D721Med (cell line): ENCODE results near the gene METAP1D.
"Not testable (repeated sequence)": the region's sequence is repeated elsewhere in the genome, so short reads cannot be mapped to it uniquely, and the experiment has no call there.

ENCODE experiments used
- DNase-seq: peaks from one replicate; pipeline ENCODE4 v3.0.0; 2011; ENCODE audit warnings: low spot score; ENCODE audit not compliant: insufficient read length
- FAIRE-seq: peaks from 2 replicates; lab custom pipeline; 2011; peaks lifted over from hg19 to GRCh38; lab: Jason Lieb, UNC
- CTCF ChIP-seq: IDR thresholded peaks from 2 replicates; pipeline ENCODE4 v1.5.1; 2012; ENCODE audit warnings: mild to moderate bottlenecking, control low read depth; ENCODE audit not compliant: insufficient read depth; ENCODE audit errors: missing control alignments

METAP1D gene

GRCh38 chr2:172113617-172114016 lies 113.9 kb downstream of the METAP1D start:
- DNase-seq (no peak), FAIRE-seq (peak; percentile 77)
- peak; percentile 61 for TF ChIP-seq CTCF

- not testable (repeated sequence) for DNase-seq, FAIRE-seq
These were observed 114.4 kb downstream of the METAP1D start for GRCh38 chr2:172114176-172114575.

GRCh38 chr2:172114579-172114978 lies 114.8 kb downstream of the METAP1D start:
- no peak for DNase-seq
- no peak for FAIRE-seq
- TF ChIP-seq CTCF = no peak

- TF ChIP-seq CTCF = no peak
- FAIRE-seq (no peak), DNase-seq (no peak)
These were observed 116.4 kb downstream of the METAP1D start for GRCh38 chr2:172116107-172116506.

GRCh38 chr2:172119089-172119488 lies 119.3 kb downstream of the METAP1D start:
- TF ChIP-seq CTCF = no peak
- FAIRE-seq = no peak
- no peak for DNase-seq

GRCh38 chr2:172120118-172120517 lies 120.4 kb downstream of the METAP1D start:
- no peak for DNase-seq
- no peak for FAIRE-seq
- TF ChIP-seq CTCF = no peak

GRCh38 chr2:172128484-172128883 lies 128.7 kb downstream of the METAP1D start:
- TF ChIP-seq CTCF = no peak
- no peak for DNase-seq
- no peak for FAIRE-seq

GRCh38 chr2:172129404-172129803 lies 129.7 kb downstream of the METAP1D start:
- no peak for TF ChIP-seq CTCF
- FAIRE-seq (no peak), DNase-seq (no peak)
